Right cardiac atrium (tissue), 5 donors: ENCODE measurements around the gene AR. TPM values are rescaled to one million over a fixed set of nuclear protein-coding genes. Genes with fewer than 3 reads are reported as not detected.
A peak's percentile ranks its signal among the peaks of the same experiment; 100 is the strongest.

ENCODE experiments used
- ATAC-seq, 2 donors: fragments of 200-7000 bp; cut with Tn5 transposase; one replicate each; pipeline versions ENCODE4 v1.8.0 to v1.9.1; 2020; ENCODE audit warnings: moderate library complexity in 2 of 2, mild to moderate bottlenecking in 1 of 2
- DNase-seq, 3 donors: peaks; one replicate each; pipeline ENCODE4 v3.0.0-alpha.2; 2020
- H3K27ac ChIP-seq: one replicate; pipeline ENCODE4 v1.5.1; 2013; ENCODE audit warnings: mild to moderate bottlenecking, low read length, control low read depth, moderate library complexity
- H3K27me3 ChIP-seq: one replicate; pipeline ENCODE4 v1.6.1; 2013; ENCODE audit not compliant: control insufficient read depth, insufficient read depth
- H3K4me1 ChIP-seq: one replicate; pipeline ENCODE4 v1.6.1; 2013; ENCODE audit warnings: low read length; ENCODE audit not compliant: control insufficient read depth, insufficient read depth
- H3K4me3 ChIP-seq: one replicate; pipeline ENCODE4 v1.5.1; 2013; ENCODE audit warnings: low read length, control low read depth
- H3K9me3 ChIP-seq: one replicate; pipeline ENCODE4 v1.6.1; 2013; ENCODE audit warnings: low read length; ENCODE audit not compliant: control insufficient read depth
- WGBS: extraction: QIAGEN DNeasy Blood & Tissue Kit; methylation state at CpG from one replicate; pipeline ENCODE4 v1.1.7; 2013; 5-methylcytosine and 5-hydroxymethylcytosine counted together
- intact Hi-C, 4 donors: fragments of 100-400 bp; cut with DNase I; formaldehyde crosslinking; loops; one replicate each; pipeline versions ENCODE4 v1.11.0 to v1.14.0; 2022 to 2023
- polyA plus RNA-seq: library from polyadenylated mRNA; stranded (reverse); fragments of 200-250 nt; gene quantifications from one replicate; pipeline ENCODE4 v1.2.3, GENCODE V29; 2013
- total RNA-seq, 4 donors: library from RNA; stranded (reverse); fragmentation: NEBNext Ultra II Directional; extraction: Animal tissue kit (Norgen Biotek cat#: 25700); gene quantifications; one replicate each; pipeline ENCODE4 v1.2.1, GENCODE V29; 2021
- donor health status: healthy with polysubstance abuse.
- donor health status: DM: no; HTN: yes; CAD: no.
- donor health status: DM: no; HTN: no; CAD: no.
- donor health status: DM: no; HTN: yes; CAD: no; lungs with severe emphysema.
- donor health status: DM: yes; HTN: yes; CAD: no.

AR gene
- total and polyA plus RNA-seq, 5 donors, result 3.4 to 20.5 (median 14.5) TPM

DNA sequence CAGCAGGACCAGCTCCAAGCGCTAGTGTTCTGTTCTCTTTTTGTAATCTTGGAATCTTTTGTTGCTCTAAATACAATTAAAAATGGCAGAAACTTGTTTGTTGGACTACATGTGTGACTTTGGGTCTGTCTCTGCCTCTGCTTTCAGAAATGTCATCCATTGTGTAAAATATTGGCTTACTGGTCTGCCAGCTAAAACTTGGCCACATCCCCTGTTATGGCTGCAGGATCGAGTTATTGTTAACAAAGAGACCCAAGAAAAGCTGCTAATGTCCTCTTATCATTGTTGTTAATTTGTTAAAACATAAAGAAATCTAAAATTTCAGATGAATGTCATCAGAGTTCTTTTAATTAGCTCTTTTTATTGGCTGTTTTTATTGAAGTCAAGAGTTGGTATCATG, 186.5 kb downstream of the AR start:
- no peak for ATAC-seq
- no peak overlapping the region for H3K27ac ChIP-seq
- DNase-seq, result no peak
- WGBS, result 56% methylated on average over 2 of the region's 2 CpGs
- no peak overlapping the region for H3K4me3 ChIP-seq
- H3K9me3 ChIP-seq, result no peaks in the 10 kb centered on the region
- intact Hi-C loops, result no loop called here
- no peaks in the 10 kb centered on the region for H3K4me1 ChIP-seq
- no peaks in the 10 kb centered on the region for H3K27me3 ChIP-seq

DNA sequence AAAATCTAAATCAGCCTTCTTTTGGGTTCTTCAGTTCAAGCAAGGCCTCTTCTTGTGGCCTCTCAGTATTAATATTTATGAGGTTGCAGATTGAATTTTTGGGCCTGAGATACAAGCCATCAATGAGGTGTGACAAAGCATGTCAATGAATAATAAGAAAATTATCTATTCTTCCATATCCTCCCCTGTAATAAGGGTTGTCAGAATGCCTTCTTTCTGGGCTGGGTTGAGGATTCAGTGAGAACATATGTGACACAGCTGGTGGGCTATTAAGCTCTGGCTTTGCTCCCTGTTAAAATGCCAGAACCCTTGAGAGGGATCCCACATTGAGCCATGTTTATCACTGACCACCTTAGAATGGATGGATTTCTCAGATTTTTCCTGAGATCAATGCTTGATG, 187.2 kb downstream of the AR start:
- no peak for DNase-seq
- Histone ChIP-seq H3K4me3 (no peak overlapping the region), H3K27ac (no peak overlapping the region), H3K4me1 (no peaks in the 10 kb centered on the region), H3K27me3 (no peaks in the 10 kb centered on the region), H3K9me3 (no peaks in the 10 kb centered on the region)
- intact Hi-C loops, result no loop called here
- no peak for ATAC-seq

DNA sequence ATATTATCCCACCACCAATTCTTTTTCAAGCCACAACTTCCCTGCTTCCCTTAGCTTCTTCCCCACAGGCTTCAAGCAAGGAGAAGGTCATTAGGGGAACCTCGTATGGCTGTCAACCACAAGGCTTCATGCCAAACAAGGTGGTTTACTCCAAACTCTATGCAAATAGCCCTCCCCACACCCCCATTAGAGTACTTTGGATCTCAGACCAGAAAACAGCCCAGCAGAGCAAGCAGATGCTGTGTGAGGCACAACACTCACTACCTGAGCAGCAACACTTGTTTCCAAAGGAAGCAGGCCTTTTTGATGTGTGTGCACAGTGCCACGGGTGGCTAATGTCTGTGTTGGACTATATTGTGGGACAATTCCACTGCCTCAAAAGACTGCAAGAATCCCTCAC, 189.0 kb downstream of the AR start:
- intact Hi-C loops, result no loop called here
- H3K4me1 ChIP-seq, result no peaks in the 10 kb centered on the region
- 69% methylated on average over 2 of the region's 2 CpGs for WGBS

DNA sequence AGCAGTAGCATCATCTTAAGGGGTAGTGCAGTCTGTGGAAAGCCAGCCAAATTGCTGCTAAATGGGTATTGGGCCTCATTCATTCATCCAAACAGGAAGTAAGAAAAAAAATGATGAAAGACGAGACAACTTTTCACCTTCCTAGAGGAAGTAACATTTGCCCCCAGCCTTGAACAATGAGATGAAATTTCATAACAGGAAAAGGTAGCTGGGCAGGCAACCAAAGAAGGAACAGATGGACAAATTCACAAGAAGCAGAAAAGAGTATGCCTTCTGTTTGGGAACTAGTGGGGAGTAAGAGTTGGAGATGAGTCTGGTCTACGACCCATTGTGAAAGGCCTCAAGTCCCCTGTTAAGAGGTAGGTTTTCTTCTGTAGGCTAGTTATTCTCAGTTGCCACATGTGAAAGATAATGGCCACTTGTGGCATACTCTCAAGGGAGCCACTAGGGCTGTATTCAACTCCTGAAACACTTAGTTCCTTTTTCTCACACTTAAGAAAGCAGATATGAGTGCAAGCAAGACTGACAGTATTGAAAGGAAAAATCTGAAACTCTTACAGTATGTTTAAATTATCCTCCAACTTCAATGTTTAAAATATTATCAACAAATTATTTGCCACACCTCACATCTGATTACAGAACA, 190.4 kb downstream of the AR start:
- intact Hi-C loops, result no loop called here
- no peak overlapping the region for H3K27ac ChIP-seq
- WGBS, result 59% methylated on average over 2 of the region's 2 CpGs

More for the DNA sequence above, 189.0 kb downstream of the AR start:
- Histone ChIP-seq H3K27ac (no peak overlapping the region), H3K4me3 (no peak overlapping the region), H3K27me3 (no peaks in the 10 kb centered on the region), H3K9me3 (no peaks in the 10 kb centered on the region)
- DNase-seq (no peak), ATAC-seq (no peak)

DNA sequence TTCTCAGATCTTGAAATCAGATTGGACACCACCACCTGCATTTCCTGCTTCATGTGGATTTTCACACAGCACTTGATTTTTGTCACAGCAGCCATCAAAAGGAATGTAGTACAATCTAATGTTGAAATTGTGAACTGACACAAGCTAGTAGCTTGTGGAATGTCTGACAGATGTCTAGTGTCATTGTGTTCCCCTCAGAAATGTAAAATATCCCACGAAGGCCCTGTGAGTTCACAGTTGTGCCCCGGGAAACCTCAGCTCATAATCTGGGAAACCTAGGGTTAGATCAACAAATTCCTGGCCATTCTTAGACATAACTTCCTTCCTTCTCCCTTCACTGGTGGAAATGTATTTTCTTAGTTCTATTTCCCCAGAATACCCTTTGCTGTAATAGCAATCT, 205.7 kb downstream of the AR start:
- WGBS, result 18% methylated on average over 2 of the region's 2 CpGs
- intact Hi-C loops, result no loop called here

More for the DNA sequence above, 190.4 kb downstream of the AR start:
- ATAC-seq, result no peak
- Histone ChIP-seq H3K4me3 (no peak overlapping the region), H3K4me1 (no peaks in the 10 kb centered on the region), H3K9me3 (no peaks in the 10 kb centered on the region), H3K27me3 (no peaks in the 10 kb centered on the region)
- no peak for DNase-seq

DNA sequence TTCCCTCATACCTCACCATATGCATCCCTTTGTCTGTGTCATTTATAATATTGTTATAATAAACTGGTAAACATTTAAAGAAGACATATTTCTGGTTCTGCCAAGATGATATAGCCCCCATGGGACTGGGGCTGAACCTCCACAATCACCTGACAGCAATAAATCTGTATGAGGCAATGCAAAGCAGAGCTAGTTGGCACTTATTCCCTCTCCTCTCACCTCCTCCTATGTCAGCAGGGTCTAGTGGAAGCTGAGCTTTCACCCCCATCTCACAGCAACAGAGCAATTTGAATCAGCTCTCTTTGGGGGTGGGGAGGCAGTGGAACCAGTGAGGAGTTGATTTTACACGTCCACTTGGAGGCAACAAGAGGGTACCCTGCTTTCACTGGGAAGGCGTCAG, 206.9 kb downstream of the AR start:
- Histone ChIP-seq H3K27me3 (no peaks in the 10 kb centered on the region), H3K4me1 (no peaks in the 10 kb centered on the region), H3K9me3 (no peaks in the 10 kb centered on the region), H3K4me3 (no peak overlapping the region), H3K27ac (no peak overlapping the region)
- no peak for DNase-seq
- no peak for ATAC-seq
- WGBS, result 66% methylated on average over 2 of the region's 2 CpGs
- intact Hi-C loops, result no loop called here

More for the DNA sequence above, 205.7 kb downstream of the AR start:
- H3K4me3 ChIP-seq, result no peak overlapping the region
- H3K27me3 ChIP-seq, result no peaks in the 10 kb centered on the region
- no peaks in the 10 kb centered on the region for H3K9me3 ChIP-seq
- no peak overlapping the region for H3K27ac ChIP-seq
- ATAC-seq (no peak), DNase-seq (no peak)
- no peaks in the 10 kb centered on the region for H3K4me1 ChIP-seq

DNA sequence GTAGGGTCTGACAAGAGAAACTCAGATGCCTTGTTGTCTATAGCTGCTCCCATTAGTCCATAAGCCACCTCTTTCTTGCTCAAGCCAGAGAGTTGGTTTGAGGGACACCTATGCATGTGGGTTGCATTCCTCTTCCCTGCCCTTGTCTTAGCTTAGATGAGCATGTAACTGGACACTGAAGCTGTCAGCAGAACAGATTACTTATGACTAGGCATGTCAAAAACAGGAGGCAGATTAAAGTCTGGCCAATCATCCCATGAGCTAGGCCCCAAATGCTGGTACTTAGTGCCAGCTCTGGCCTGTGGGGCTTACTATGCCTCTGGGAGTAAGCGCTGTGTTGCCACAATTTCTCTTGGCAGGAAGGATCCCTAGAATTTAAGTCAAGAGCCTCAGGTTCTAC, 215.2 kb downstream of the AR start:
- H3K27ac ChIP-seq, result no peak overlapping the region
- 97% methylated on average over 1 of the region's 1 CpG for WGBS
- no peak for ATAC-seq

DNA sequence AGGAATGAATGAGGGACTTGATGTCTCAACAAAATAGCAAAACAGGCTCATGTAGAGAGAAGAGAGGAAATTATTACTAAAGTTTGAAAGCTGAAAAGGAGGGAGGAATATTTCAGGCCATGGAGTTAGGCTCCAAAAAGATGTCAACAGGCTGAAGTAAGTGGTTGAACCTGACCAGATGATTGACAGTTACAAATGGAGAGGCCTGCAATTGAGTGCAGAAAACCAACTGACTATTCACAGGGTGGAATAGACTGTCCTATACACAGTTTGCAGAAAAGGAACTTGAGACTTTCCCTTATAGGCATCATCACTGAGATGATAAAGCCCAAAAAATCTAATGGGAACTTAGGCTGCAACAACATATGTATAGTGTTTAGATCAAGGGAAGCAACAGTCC, 233.3 kb downstream of the AR start:
- intact Hi-C loops, result no loop called here
- no peak for ATAC-seq
- peaks cover 13% of the 10 kb centered on the region for H3K4me1 ChIP-seq
- H3K27me3 ChIP-seq, result no peaks in the 10 kb centered on the region
- no peak overlapping the region for H3K27ac ChIP-seq
- H3K4me3 ChIP-seq, result no peak overlapping the region
- no peak for DNase-seq
- no peaks in the 10 kb centered on the region for H3K9me3 ChIP-seq

More for the DNA sequence above, 215.2 kb downstream of the AR start:
- H3K4me3 ChIP-seq, result no peak overlapping the region
- no peaks in the 10 kb centered on the region for H3K9me3 ChIP-seq
- no peaks in the 10 kb centered on the region for H3K4me1 ChIP-seq
- no peak for DNase-seq
- no peaks in the 10 kb centered on the region for H3K27me3 ChIP-seq
- intact Hi-C loops, result no loop called here

DNA sequence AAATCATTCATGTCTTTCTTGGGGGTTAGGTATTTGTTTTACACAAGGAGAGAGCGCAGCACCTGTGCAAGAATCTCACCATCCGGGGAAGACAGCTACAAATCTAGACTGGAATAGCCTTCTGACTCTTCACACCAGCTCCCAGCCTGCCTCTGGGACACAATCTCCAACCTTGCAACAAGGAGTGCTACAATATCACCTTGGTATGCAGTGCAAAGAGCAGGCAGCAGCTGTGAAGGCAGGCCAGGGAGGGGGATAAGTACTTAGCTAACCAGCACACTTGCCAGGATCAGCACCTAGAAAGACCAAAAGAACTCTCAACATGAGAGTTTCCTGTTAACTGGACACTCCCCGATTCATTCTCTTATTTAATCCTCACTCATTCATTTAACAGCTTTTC, 235.3 kb downstream of the AR start:
- H3K4me3 ChIP-seq, result no peak overlapping the region
- H3K27me3 ChIP-seq, result no peaks in the 10 kb centered on the region
- ATAC-seq (no peak), DNase-seq (no peak)
- H3K9me3 ChIP-seq, result no peaks in the 10 kb centered on the region
- peak overlapping the region; percentile 52 for H3K27ac ChIP-seq
- WGBS, result 68% methylated on average over 3 of the region's 3 CpGs
- H3K4me1 ChIP-seq, result peaks cover 13% of the 10 kb centered on the region
- intact Hi-C loops, result no loop called here
